Smooth muscle cell (in vitro differentiated cells): ENCODE data around the gene DNAJA4. TPM values are rescaled to one million over a fixed set of nuclear protein-coding genes. Genes with fewer than 3 reads are reported as not detected.

Experiments used
- DNase-seq: peaks from one replicate; lab custom pipeline; 2025; ENCODE audit not compliant: unreplicated experiment; lab: John Stamatoyannopoulos, UW
- H2AFZ ChIP-seq: fragments of 200-600 bp; sonication (generic); 2 replicates; pipeline ENCODE4 v1.6.0; 2016; ENCODE audit warnings: antibody characterized with exemption, low read depth, mild to moderate bottlenecking
- H3F3A ChIP-seq: fragments of 200-600 bp; sonication (generic); 2 replicates; pipeline ENCODE4 v1.6.0; 2017; ENCODE audit warnings: antibody characterized with exemption, low read depth
- H3K27ac ChIP-seq: fragments of 200-600 bp; sonication (generic); 2 replicates; pipeline ENCODE4 v1.5.1; 2016; ENCODE audit warnings: low read depth, mild to moderate bottlenecking
- H3K27me3 ChIP-seq: fragments of 200-600 bp; sonication (generic); 2 replicates; pipeline ENCODE4 v1.6.1; 2016; ENCODE audit warnings: low read depth, mild to moderate bottlenecking
- H3K36me3 ChIP-seq: fragments of 200-600 bp; sonication (generic); 2 replicates; pipeline ENCODE4 v1.5.1; 2016; ENCODE audit warnings: low read depth
- H3K4me1 ChIP-seq: fragments of 200-600 bp; sonication (generic); 2 replicates; pipeline ENCODE4 v1.5.1; 2016; ENCODE audit warnings: low read depth
- H3K4me2 ChIP-seq: fragments of 200-600 bp; sonication (generic); 2 replicates; pipeline ENCODE4 v1.6.0; 2016; ENCODE audit warnings: mild to moderate bottlenecking
- H3K4me3 ChIP-seq: fragments of 200-600 bp; sonication (generic); 2 replicates; pipeline ENCODE4 v1.5.1; 2016; ENCODE audit warnings: mild to moderate bottlenecking
- H3K79me2 ChIP-seq: fragments of 200-600 bp; sonication (generic); 2 replicates; pipeline ENCODE4 v1.6.0; 2016; ENCODE audit warnings: low read depth, mild to moderate bottlenecking
- H3K9ac ChIP-seq: fragments of 200-600 bp; sonication (generic); 2 replicates; pipeline ENCODE4 v1.6.0; 2016; ENCODE audit warnings: low read depth
- H3K9me3 ChIP-seq: fragments of 200-600 bp; sonication (generic); replicated peaks from 2 replicates; pipeline ENCODE4 v1.5.1; 2016; ENCODE audit warnings: low read depth
- H4K20me1 ChIP-seq: fragments of 200-600 bp; sonication (generic); 2 replicates; pipeline ENCODE4 v1.6.0; 2016; ENCODE audit warnings: low read depth
- WGBS: methylation state at CpG from one replicate; pipeline ENCODE4 v1.1.7; 2016; ENCODE audit warnings: low lambda C conversion rate; 5-methylcytosine and 5-hydroxymethylcytosine counted together
- polyA plus RNA-seq: library from polyadenylated mRNA; unstranded; fragments of >200 nt; fragmentation: Nextera tagmentation; extraction: Ambion mirVana; gene quantifications from 2 replicates; pipeline ENCODE4 v1.2.1, GENCODE V29; 2016
- total RNA-seq: library from RNA; depleted of rRNA; stranded (reverse); fragments of >200 nt; gene quantifications from 2 replicates; pipeline ENCODE4 v1.2.3, GENCODE V29; 2014
- TF ChIP-seq, protein P1 (sequence below): fragments of 200-600 bp; sonication (generic); IDR thresholded peaks from 2 replicates; pipeline ENCODE4 v1.5.1; 2017; ENCODE audit warnings: borderline replicate concordance, mild to moderate bottlenecking, antibody characterized with exemption; ENCODE audit not compliant: insufficient read depth, poor library complexity, severe bottlenecking

DNAJA4 gene
- total and polyA plus RNA-seq, 2 experiments from 2014 or later, result 2.7 to 4.0 TPM

GRCh38 chr15:78237146-78237545 is 27.2 kb upstream of the DNAJA4 start:
- H4K20me1 ChIP-seq, result no peaks in the 10 kb centered on the region
- no peak overlapping the region for H3K9ac ChIP-seq
- no peak overlapping the region for H2AFZ ChIP-seq
- H3K9me3 ChIP-seq, result no peaks in the 10 kb centered on the region
- TF ChIP-seq, protein P1, sequence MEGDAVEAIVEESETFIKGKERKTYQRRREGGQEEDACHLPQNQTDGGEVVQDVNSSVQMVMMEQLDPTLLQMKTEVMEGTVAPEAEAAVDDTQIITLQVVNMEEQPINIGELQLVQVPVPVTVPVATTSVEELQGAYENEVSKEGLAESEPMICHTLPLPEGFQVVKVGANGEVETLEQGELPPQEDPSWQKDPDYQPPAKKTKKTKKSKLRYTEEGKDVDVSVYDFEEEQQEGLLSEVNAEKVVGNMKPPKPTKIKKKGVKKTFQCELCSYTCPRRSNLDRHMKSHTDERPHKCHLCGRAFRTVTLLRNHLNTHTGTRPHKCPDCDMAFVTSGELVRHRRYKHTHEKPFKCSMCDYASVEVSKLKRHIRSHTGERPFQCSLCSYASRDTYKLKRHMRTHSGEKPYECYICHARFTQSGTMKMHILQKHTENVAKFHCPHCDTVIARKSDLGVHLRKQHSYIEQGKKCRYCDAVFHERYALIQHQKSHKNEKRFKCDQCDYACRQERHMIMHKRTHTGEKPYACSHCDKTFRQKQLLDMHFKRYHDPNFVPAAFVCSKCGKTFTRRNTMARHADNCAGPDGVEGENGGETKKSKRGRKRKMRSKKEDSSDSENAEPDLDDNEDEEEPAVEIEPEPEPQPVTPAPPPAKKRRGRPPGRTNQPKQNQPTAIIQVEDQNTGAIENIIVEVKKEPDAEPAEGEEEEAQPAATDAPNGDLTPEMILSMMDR, result no peak
- H3K79me2 ChIP-seq, result no peaks in the 10 kb centered on the region
- no peaks in the 10 kb centered on the region for H3F3A ChIP-seq
- 93% methylated on average over 6 of the region's 6 CpGs for WGBS
- no peak overlapping the region for H3K4me2 ChIP-seq
- H3K36me3 ChIP-seq, result no peaks in the 10 kb centered on the region
- no peak for DNase-seq
- H3K4me1 ChIP-seq, result peaks cover 5% of the 10 kb centered on the region
- H3K4me3 ChIP-seq, result no peak overlapping the region
- no peaks in the 10 kb centered on the region for H3K27me3 ChIP-seq
- H3K27ac ChIP-seq, result no peak overlapping the region

DNA sequence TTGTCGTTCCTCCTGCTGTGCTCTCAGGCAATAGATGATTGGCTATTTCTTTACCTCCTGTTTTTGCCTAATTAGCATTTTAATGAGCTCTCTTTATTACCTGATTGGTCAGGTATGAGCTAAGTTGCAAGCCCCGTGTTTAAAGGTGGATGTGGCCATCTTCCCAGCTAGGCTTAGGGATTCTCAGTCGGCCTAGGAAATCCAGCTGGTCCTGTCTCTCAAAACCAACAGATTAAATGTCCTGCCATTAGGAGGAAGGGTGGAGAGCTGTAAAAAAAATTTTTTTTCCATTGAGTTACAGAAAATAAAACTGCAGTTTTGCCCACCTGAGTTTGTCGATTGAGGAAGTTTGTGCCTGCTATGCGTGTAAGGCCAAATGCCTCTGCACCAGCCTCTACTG is 24.6 kb upstream of the DNAJA4 start:
- Histone ChIP-seq H3K4me3 (no peak overlapping the region), H3K9ac (no peak overlapping the region), H3K4me1 (peaks cover 1% of the 10 kb centered on the region), H3K36me3 (no peaks in the 10 kb centered on the region), H3F3A (no peaks in the 10 kb centered on the region), H3K27ac (no peak overlapping the region), H3K4me2 (no peak overlapping the region), H2AFZ (no peak overlapping the region), H3K79me2 (no peaks in the 10 kb centered on the region), H3K9me3 (no peaks in the 10 kb centered on the region), H4K20me1 (no peaks in the 10 kb centered on the region), H3K27me3 (no peaks in the 10 kb centered on the region)
- TF ChIP-seq, protein P1, result no peak
- whole genome bisulfite sequencing, result 90% methylated on average over 5 of the region's 5 CpGs
- DNase-seq, result no peak

DNA sequence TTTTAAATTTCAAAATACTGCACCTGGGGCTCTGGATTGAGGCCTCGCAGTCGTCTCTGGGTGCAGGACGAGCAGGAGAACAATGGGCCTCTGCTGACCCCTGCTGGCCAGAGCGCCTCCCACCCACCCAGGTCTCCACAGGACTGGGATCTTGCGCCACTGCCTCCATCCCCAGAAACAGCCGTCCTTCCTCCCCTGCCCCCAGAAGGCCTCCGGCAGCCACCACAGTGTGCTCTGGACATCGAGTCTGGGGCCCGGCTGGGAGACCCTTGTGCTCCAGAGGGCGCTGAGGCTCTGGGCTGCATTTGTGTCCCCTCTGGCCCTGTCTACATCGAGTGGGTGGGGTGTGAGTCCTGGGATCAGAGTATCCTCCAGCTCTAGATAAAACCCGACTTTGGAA is 23.3 kb upstream of the DNAJA4 start:
- Histone ChIP-seq H3K79me2 (no peaks in the 10 kb centered on the region), H3K4me2 (no peak overlapping the region), H3K9ac (no peak overlapping the region), H3F3A (no peaks in the 10 kb centered on the region), H3K4me3 (no peak overlapping the region), H3K9me3 (no peaks in the 10 kb centered on the region), H3K27me3 (no peaks in the 10 kb centered on the region), H2AFZ (no peak overlapping the region), H3K27ac (no peak overlapping the region), H3K4me1 (no peaks in the 10 kb centered on the region), H3K36me3 (no peaks in the 10 kb centered on the region), H4K20me1 (no peaks in the 10 kb centered on the region)
- WGBS, result 17% methylated on average over 12 of the region's 12 CpGs
- DNase-seq, result peak; percentile 59
- TF ChIP-seq, protein P1, result peak; percentile 91

- Histone ChIP-seq H3K9ac (no peak overlapping the region), H2AFZ (no peak overlapping the region), H3K79me2 (no peaks in the 10 kb centered on the region), H3K36me3 (no peaks in the 10 kb centered on the region), H3F3A (no peaks in the 10 kb centered on the region), H3K27ac (no peak overlapping the region), H3K4me3 (no peak overlapping the region), H3K9me3 (no peaks in the 10 kb centered on the region), H3K27me3 (no peaks in the 10 kb centered on the region), H3K4me2 (no peak overlapping the region), H4K20me1 (no peaks in the 10 kb centered on the region), H3K4me1 (no peaks in the 10 kb centered on the region)
- TF ChIP-seq, protein P1, result peak; percentile 28
- no peak for DNase-seq
- 79% methylated on average over 5 of the region's 5 CpGs for WGBS
These were observed 22.2 kb upstream of the DNAJA4 start for GRCh38 chr15:78242128-78242527.
